Measurements from ENCODE around the gene JUNB. TPM values are rescaled to one million over a fixed set of nuclear protein-coding genes. Genes with fewer than 3 reads are reported as not detected.

Gene JUNB
- total and polyA plus RNA-seq, 2 of the 13 experiments (the other 11 are each of a cell fraction or from before 2014, with no cell fraction given), result 7.7 to 8.2 TPM

DNA sequence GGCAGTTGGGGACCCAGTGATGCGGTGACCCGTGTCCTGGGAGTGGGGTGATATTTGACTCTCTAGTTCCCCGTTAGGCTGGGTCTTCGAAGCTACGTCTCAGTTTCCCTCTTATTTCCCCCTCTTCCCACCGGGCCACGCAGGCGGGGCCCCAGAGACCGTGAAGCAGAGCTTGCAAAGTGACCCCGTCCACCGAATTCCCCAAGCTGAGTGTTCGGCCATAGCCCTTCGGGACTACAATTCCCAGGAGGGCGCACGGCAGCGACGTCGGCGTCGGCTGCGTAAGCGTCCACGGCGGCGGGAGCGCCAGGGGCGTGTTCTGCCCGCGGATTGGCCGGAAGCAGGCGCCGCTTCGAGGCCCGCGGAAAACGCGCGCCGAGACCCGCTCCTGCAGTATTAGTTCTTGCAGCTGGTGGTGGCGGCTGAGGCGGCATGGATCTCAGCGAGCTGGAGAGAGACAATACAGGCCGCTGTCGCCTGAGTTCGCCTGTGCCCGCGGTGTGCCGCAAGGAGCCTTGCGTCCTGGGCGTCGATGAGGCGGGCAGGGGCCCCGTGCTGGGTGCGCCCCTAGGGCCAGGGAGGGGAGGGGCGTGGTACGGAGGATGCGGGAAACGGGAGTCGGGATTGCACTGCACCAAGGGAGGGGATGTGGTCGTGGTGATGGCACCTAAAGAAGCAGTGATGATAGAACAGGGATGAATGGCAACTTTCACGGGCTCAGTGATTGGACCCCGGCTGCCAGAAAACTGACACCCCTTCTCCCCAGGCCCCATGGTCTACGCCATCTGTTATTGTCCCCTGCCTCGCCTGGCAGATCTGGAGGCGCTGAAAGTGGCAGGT is 15.2 kb downstream of the JUNB start, which contains the start of gene RNASEH2A (continued):
- TF ChIP-seq, protein P1, sequence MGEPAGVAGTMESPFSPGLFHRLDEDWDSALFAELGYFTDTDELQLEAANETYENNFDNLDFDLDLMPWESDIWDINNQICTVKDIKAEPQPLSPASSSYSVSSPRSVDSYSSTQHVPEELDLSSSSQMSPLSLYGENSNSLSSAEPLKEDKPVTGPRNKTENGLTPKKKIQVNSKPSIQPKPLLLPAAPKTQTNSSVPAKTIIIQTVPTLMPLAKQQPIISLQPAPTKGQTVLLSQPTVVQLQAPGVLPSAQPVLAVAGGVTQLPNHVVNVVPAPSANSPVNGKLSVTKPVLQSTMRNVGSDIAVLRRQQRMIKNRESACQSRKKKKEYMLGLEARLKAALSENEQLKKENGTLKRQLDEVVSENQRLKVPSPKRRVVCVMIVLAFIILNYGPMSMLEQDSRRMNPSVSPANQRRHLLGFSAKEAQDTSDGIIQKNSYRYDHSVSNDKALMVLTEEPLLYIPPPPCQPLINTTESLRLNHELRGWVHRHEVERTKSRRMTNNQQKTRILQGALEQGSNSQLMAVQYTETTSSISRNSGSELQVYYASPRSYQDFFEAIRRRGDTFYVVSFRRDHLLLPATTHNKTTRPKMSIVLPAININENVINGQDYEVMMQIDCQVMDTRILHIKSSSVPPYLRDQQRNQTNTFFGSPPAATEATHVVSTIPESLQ (CRISPR knock-in tag; conservative IDR thresholded peaks at IDR 0.05), result no peak
- TF ChIP-seq, protein P2, sequence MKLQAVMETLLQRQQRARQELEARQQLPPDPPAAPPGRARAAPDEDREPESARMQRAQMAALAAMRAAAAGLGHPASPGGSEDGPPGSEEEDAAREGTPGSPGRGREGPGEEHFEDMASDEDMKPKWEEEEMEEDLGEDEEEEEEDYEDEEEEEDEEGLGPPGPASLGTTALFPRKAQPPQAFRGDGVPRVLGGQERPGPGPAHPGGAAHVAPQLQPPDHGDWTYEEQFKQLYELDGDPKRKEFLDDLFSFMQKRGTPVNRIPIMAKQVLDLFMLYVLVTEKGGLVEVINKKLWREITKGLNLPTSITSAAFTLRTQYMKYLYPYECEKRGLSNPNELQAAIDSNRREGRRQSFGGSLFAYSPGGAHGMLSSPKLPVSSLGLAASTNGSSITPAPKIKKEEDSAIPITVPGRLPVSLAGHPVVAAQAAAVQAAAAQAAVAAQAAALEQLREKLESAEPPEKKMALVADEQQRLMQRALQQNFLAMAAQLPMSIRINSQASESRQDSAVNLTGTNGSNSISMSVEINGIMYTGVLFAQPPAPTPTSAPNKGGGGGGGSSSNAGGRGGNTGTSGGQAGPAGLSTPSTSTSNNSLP (IDR thresholded peaks at IDR 0.05; ENCODE audit: low read depth, low read length), result no peak
- TF ChIP-seq ZNF44 (CRISPR knock-in tag; IDR thresholded peaks at IDR 0.05) (peak; percentile 87; the same call in 1 of the 2 replicates), AGO2 (optimal IDR thresholded peaks at IDR 0.05; ENCODE audit: low read depth, low read length) (no peak), ETV5 (CRISPR knock-in tag; IDR thresholded peaks at IDR 0.05; ENCODE audit: borderline replicate concordance) (peak; percentile 82), EZH2 (conservative IDR thresholded peaks at IDR 0.05; ENCODE audit: low read depth, low read length) (no peak), STAT6 (CRISPR knock-in tag; IDR thresholded peaks at IDR 0.05; ENCODE audit: borderline replicate concordance) (no peak), ZNF496 (CRISPR knock-in tag; IDR thresholded peaks at IDR 0.05; ENCODE audit: insufficient replicate concordance) (no peak), DNMT1 (CRISPR knock-in tag; IDR thresholded peaks at IDR 0.05) (no peak), ZNF382 (CRISPR knock-in tag; IDR thresholded peaks at IDR 0.05; ENCODE audit: borderline replicate concordance) (no peak), SCMH1 (CRISPR knock-in tag; IDR thresholded peaks at IDR 0.05; ENCODE audit: borderline replicate concordance) (no peak), ZNF766 (CRISPR knock-in tag; IDR thresholded peaks at IDR 0.05; ENCODE audit: borderline replicate concordance) (peak; percentile 75; the same call in 1 of the 2 replicates), ZNF251 (CRISPR knock-in tag; IDR thresholded peaks at IDR 0.05) (no peak)
- TF ChIP-seq, protein P3, sequence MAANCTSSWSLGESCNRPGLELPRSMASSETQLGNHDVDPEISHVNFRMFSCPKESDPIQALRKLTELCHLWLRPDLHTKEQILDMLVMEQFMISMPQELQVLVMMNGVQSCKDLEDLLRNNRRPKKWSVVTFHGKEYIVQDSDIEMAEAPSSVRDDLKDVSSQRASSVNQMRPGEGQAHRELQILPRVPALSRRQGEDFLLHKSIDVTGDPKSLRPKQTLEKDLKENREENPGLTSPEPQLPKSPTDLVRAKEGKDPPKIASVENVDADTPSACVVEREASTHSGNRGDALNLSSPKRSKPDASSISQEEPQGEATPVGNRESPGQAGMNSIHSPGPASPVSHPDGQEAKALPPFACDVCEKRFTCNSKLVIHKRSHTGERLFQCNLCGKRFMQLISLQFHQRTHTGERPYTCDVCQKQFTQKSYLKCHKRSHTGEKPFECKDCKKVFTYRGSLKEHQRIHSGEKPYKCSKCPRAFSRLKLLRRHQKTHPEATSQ (CRISPR knock-in tag; IDR thresholded peaks at IDR 0.05; ENCODE audit: borderline replicate concordance), result no peak; the same call in 1 of the 2 replicates

Measured in HepG2 (cell line).